HuH-7.5 (cell line): ENCODE results near the gene ZBED4.

Experiments
- DNase-seq: peaks from one replicate; pipeline ENCODE4 v3.0.0; 2011; ENCODE audit warnings: low spot score

Gene ZBED4

GRCh38 chr22:49922926-49923325, 69.3 kb downstream of the ZBED4 start:
- DNase-seq: no peak

GRCh38 chr22:49923445-49923844, 69.8 kb downstream of the ZBED4 start:
- DNase-seq: no peak

- no peak for DNase-seq
Measured at GRCh38 chr22:49924113-49924833, 70.6 kb downstream of the ZBED4 start.

GRCh38 chr22:49925525-49926128, 72.0 kb downstream of the ZBED4 start:
- no peak for DNase-seq

GRCh38 chr22:49926916-49927315, 73.3 kb downstream of the ZBED4 start:
- no peak for DNase-seq

- DNase-seq: no peak
Measured at GRCh38 chr22:49927483-49928184, 74.0 kb downstream of the ZBED4 start.

- no peak for DNase-seq
Measured at GRCh38 chr22:49928185-49928495, 74.5 kb downstream of the ZBED4 start.

GRCh38 chr22:49928555-49929210, 75.0 kb downstream of the ZBED4 start:
- no peak for DNase-seq

- DNase-seq: peak; percentile 95
Measured at GRCh38 chr22:49929211-49929979, 75.8 kb downstream of the ZBED4 start.

GRCh38 chr22:49929994-49930575, 76.4 kb downstream of the ZBED4 start:
- no peak for DNase-seq

- DNase-seq: peak; percentile 92
Measured at GRCh38 chr22:49930596-49931412, 77.2 kb downstream of the ZBED4 start.

GRCh38 chr22:49933236-49934159, 79.9 kb downstream of the ZBED4 start:
- DNase-seq: no peak

GRCh38 chr22:49934160-49934890, 80.7 kb downstream of the ZBED4 start:
- no peak for DNase-seq

GRCh38 chr22:49934891-49935557, 81.4 kb downstream of the ZBED4 start:
- DNase-seq: no peak

GRCh38 chr22:49935561-49935960, 81.9 kb downstream of the ZBED4 start:
- DNase-seq: no peak

- peak; percentile 86 for DNase-seq
Measured at GRCh38 chr22:49936018-49936972, 82.7 kb downstream of the ZBED4 start.
